Inferior parietal cortex (tissue), 1 donor: Measurements from ENCODE around the gene SYCP2.
"Not testable (repeated sequence)": the region's sequence is repeated elsewhere in the genome, so short reads cannot be mapped to it uniquely, and the experiment has no call there.

Experiments
- DNase-seq: peaks from one replicate; pipeline ENCODE4 v3.0.0-alpha.2; 2016; ENCODE audit errors: extremely low spot score

SYCP2 gene

DNA sequence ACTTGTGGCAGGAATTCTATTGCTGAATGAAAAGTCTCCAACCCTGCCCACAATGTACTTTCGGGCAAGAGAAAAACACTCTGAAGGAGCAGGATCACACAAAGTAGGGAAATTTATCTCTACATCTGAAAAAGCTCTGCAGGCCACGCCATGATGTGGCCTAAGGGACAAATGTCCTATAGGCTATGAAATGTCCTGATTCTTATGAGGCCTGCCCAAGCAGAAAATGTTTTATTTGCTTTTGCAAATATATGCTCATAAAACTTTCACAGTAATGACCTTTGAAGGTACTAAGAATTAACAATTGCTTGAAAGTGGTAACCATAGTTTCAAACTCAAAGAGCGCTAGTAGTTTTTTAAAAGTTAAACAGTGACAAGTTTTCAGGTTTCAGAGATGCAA lies 31.0 kb downstream of the SYCP2 start:
- no peak for DNase-seq

DNA sequence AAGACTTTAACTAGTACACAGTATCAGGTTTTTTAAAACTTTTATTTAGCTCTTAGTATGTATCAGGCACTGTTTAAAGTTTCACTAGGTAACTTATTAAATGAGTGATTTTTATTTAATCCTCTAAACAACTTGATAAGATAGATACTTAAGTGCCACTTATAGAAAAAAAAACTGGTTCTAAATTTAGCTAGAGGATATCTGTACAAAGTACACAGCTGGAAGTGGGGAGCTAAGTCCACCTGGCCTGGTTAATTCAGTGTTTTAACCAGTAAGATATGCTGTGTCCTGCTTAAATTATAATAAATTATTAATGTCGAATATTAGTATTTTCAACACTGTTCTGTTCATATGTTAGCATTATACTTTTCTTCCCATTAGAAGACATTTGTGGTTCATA lies 37.5 kb downstream of the SYCP2 start:
- no peak for DNase-seq

DNA sequence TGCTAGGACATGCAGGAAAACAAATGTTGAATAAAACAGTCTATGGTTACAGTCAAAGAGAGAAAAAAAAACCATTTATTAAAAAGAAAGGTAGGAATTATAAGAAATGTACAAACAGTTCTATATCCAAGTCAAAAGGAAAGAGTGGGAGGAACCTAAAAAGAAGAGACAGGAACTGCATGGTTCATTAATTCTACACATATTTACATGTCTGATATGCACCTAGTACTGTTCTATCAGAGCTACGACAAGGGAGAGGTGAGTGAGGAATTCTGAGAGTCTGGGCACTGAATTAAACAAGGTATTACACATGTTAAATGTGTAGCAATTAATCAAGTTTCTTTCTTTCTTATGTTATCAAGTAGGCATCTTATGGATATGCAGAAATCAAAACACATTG lies 41.9 kb downstream of the SYCP2 start:
- no peak for DNase-seq

GRCh38 chr20:59890035-59890434 lies 43.4 kb downstream of the SYCP2 start:
- DNase-seq, result not testable (repeated sequence)

DNA sequence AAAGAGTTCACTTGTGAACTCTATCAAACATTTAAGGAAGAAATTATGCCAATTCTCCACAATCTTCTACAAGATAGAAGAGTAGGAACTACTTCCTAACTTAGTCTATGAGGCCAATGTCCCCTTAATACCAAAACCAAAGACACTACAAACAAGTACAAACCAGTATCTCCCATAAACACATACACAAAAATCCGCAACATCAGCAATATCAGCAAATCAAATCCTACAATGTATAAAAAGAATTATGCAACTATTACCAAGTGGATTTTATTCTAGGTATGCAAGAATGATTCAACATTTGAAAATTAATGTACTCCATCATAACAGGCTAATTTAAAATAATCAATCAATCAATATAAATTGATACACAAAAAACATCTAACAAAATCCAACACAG lies 45.4 kb downstream of the SYCP2 start:
- DNase-seq, result no peak

DNA sequence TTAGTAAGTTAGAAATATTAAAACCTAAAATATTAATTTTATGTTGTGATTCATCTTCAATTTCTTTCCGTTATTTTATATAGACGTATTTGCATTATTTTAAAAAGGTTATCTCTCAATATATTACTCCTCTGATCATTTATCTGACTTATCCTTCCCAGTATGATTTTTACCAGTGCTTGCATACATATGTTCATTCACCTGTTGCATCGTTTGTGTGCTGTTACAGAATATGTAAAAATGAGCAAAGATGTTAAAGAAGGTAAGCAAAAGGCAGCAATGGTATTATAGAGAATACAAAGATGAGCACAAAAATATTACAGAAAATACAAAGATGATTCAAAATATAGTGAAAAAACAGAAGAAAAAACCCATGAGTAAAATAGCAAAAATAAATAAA lies 48.9 kb downstream of the SYCP2 start:
- DNase-seq, result no peak

- DNase-seq, result no peak
These were observed 53.2 kb downstream of the SYCP2 start for GRCh38 chr20:59880198-59880597.

GRCh38 chr20:59873409-59873808 lies 60.0 kb downstream of the SYCP2 start:
- DNase-seq, result no peak

GRCh38 chr20:59871096-59871495 lies 62.3 kb downstream of the SYCP2 start:
- DNase-seq, result no peak

- DNase-seq, result no peak
These were observed 67.1 kb downstream of the SYCP2 start for GRCh38 chr20:59866338-59866737.

GRCh38 chr20:59864726-59865125 lies 68.7 kb downstream of the SYCP2 start:
- DNase-seq, result no peak

GRCh38 chr20:59863058-59863457 lies 70.4 kb downstream of the SYCP2 start:
- DNase-seq, result no peak

GRCh38 chr20:59861401-59861800 lies 72.0 kb downstream of the SYCP2 start:
- DNase-seq, result no peak

DNA sequence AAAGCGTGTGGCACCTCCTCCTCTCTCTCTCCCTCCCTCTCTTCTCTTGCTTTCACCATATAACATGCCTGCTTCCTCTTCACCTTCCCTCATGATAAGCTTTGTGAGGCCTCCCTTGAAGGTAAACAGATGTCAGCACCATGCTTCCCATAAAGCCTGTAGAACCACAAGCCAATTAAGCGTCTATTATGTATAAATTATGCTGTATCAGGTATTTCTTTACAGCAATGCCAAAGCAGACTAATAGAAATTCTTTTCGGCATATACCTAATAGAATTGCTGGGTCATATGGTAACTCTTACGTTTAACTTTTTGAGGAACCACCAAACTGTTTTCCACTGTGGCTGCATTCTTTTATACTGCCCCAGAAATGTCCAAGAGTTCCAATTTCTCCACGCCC lies 75.0 kb downstream of the SYCP2 start:
- no peak for DNase-seq

DNA sequence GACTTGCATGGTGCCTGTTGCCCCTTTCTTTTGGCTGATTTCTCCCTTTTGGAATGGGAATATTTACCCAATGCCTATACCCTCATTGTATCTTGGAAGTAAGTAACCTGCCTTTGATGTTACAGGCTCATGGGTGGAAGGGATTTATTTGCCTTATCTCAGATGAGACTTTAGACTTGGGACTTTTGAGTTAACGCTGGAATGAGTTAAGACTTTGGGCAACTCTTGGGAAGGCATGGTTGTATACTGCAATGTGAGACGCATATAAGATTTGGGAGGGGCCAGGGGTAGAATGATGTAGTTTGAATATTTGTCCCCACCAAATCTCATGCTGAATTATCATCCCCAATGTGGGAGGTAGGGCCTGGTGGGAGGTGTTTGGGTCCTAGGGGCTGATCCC lies 75.5 kb downstream of the SYCP2 start:
- DNase-seq, result no peak

GRCh38 chr20:59856941-59857340 lies 76.5 kb downstream of the SYCP2 start:
- not testable (repeated sequence) for DNase-seq

GRCh38 chr20:59856526-59856925 lies 76.9 kb downstream of the SYCP2 start:
- not testable (repeated sequence) for DNase-seq

- DNase-seq, result peak; percentile 66
These were observed 83.3 kb downstream of the SYCP2 start for GRCh38 chr20:59850018-59850641.

DNA sequence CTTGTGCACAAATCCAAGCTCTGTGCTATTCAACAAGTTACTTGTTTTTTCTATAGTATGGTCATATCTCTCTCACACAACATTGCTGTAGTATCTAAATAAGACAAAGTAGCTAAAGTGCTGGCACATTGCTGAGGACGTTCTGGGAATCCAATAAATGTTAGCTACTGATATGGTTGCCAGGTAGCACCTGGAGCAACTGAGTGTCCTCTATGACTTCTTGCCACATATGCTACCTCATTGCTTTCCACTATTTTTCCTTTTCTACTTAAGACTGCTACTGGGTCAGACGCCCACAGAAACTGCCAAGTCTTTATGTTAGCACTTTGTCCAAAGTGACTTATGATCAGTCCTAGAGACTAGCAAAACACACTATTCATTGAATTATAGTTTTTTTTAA lies 85.3 kb downstream of the SYCP2 start:
- DNase-seq, result no peak

DNA sequence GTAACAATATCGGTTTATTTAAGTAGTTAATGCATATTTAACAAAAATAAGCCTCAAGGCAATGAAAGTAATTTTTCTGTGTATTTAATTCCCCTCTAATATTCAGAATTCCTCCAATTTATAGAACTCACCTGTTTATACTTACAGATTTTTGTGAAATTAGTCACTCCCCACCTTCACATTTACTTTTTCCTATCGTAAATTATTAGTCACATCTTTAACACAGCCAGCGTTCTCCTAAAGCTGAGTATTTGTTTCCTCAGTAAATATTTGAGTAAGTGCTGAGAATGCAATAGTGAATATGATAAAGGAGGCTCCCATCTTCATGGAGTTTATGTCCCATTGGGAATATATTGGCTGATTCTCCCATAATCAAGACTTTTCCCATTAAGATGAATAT lies 88.0 kb downstream of the SYCP2 start:
- no peak for DNase-seq

- DNase-seq, result no peak
These were observed 94.0 kb downstream of the SYCP2 start for GRCh38 chr20:59839400-59839799.

- DNase-seq, result no peak
These were observed 95.6 kb downstream of the SYCP2 start for GRCh38 chr20:59837623-59838394.

DNA sequence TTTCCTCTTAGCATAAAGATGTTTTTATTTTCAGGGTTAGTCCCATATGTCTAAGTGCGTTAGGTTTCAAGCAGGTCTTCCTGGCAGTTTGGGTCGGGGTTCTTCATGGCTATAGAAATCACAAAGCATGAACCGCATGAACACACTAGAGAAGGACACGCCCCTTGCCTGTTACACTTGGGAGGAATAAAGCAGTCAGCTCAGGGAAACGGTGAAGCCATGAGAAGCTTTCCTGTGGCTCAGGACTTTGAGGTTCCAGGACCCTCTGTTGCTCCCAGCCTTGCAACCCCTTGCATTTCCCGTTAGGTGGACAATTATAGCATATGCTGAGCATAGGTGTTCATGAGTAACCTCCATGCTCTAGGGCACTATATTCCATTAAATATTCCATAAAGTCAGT lies 96.7 kb downstream of the SYCP2 start:
- no peak for DNase-seq
